ENCODE data around the gene TRIM69.

GRCh38 chr15:44692659-44693058 is 43.7 kb upstream of the TRIM69 start:
- TF ChIP-seq TAF1 (IDR thresholded peaks at IDR 0.05; ENCODE audit: borderline replicate concordance, low read depth, low read length) (no peak), POLR2A (IDR thresholded peaks at IDR 0.05; ENCODE audit: low read depth, low read length) (no peak)

Measured in GM12892 (cell line).